Fibroblast of villous mesenchyme (primary cell): ENCODE measurements around the gene NUMB. TPM values are rescaled to one million over a fixed set of nuclear protein-coding genes. Genes with fewer than 3 reads are reported as not detected.

Experiments used
- DNase-seq: peaks from one replicate; pipeline ENCODE4 v3.0.0-alpha.2; 2010; ENCODE audit warnings: low read depth
- H3K4me3 ChIP-seq: 2 replicates; pipeline ENCODE4 v1.5.1; 2011; ENCODE audit warnings: low read depth, mild to moderate bottlenecking, low read length
- CTCF ChIP-seq: IDR thresholded peaks from 2 replicates; pipeline ENCODE4 v1.5.1; 2012; ENCODE audit warnings: low read depth, mild to moderate bottlenecking, low read length; ENCODE audit not compliant: insufficient read depth
- total RNA-seq: library from RNA; depleted of rRNA; stranded (reverse); fragments of >200 nt; gene quantifications from 2 replicates; pipeline ENCODE4 v1.2.3, GENCODE V29; 2012

NUMB gene
- total RNA-seq, 1 donor: 35.4 TPM

- no peak for TF ChIP-seq CTCF
- no peak for DNase-seq
These were observed 115.7 kb downstream of the NUMB start for GRCh38 chr14:73342670-73343069.

GRCh38 chr14:73339846-73340595 is 118.3 kb downstream of the NUMB start:
- no peak for DNase-seq
- TF ChIP-seq CTCF: no peak
- H3K4me3 ChIP-seq: no peak overlapping the region

More at GRCh38 chr14:73342670-73343069, 115.7 kb downstream of the NUMB start:
- no peak overlapping the region for H3K4me3 ChIP-seq

- TF ChIP-seq CTCF: no peak
- H3K4me3 ChIP-seq: no peak overlapping the region
- DNase-seq: no peak
These were observed 119.1 kb downstream of the NUMB start for GRCh38 chr14:73339206-73339605.

GRCh38 chr14:73338551-73338950 is 119.8 kb downstream of the NUMB start:
- no peak for TF ChIP-seq CTCF
- no peak for DNase-seq
- no peak overlapping the region for H3K4me3 ChIP-seq

- no peak for TF ChIP-seq CTCF
- DNase-seq: no peak
- H3K4me3 ChIP-seq: no peak overlapping the region
These were observed 125.3 kb downstream of the NUMB start for GRCh38 chr14:73333031-73333430.

- no peak for DNase-seq
- no peak overlapping the region for H3K4me3 ChIP-seq
- no peak for TF ChIP-seq CTCF
These were observed 132.6 kb downstream of the NUMB start for GRCh38 chr14:73325630-73326299.
